GM10847 (cell line): ENCODE results near the gene UCN.

ENCODE experiments used
- POLR2A ChIP-seq: IDR thresholded peaks from 2 replicates; pipeline ENCODE4 v1.6.1; 2011; ENCODE audit not compliant: insufficient read length; ENCODE audit errors: extremely low read depth

UCN gene

GRCh38 chr2:27322301-27322765 is 14.1 kb upstream of the UCN start:
- TF ChIP-seq POLR2A: no peak

GRCh38 chr2:27320958-27321543 is 12.8 kb upstream of the UCN start:
- TF ChIP-seq POLR2A: no peak

- TF ChIP-seq POLR2A: no peak
Measured at GRCh38 chr2:27316655-27317412, 8.6 kb upstream of the UCN start.

GRCh38 chr2:27315122-27315521 is 6.9 kb upstream of the UCN start:
- TF ChIP-seq POLR2A: no peak

GRCh38 chr2:27314709-27315108 is 6.5 kb upstream of the UCN start:
- no peak for TF ChIP-seq POLR2A

- no peak for TF ChIP-seq POLR2A
Measured at GRCh38 chr2:27313882-27314645, 5.8 kb upstream of the UCN start.

GRCh38 chr2:27312152-27312551 is 3.9 kb upstream of the UCN start:
- no peak for TF ChIP-seq POLR2A

- TF ChIP-seq POLR2A: no peak
Measured at GRCh38 chr2:27309651-27310050, 1.4 kb upstream of the UCN start.

GRCh38 chr2:27307545-27308358 is 493 bp downstream of the UCN start:
- no peak for TF ChIP-seq POLR2A

GRCh38 chr2:27307287-27307544 is 1.0 kb downstream of the UCN start:
- TF ChIP-seq POLR2A: no peak

- TF ChIP-seq POLR2A: no peak
Measured at GRCh38 chr2:27306573-27307286, 1.5 kb downstream of the UCN start.

- TF ChIP-seq POLR2A: no peak
Measured at GRCh38 chr2:27306136-27306535, 2.1 kb downstream of the UCN start.

GRCh38 chr2:27305516-27305915 is 2.7 kb downstream of the UCN start:
- no peak for TF ChIP-seq POLR2A

GRCh38 chr2:27304488-27305240 is 3.6 kb downstream of the UCN start:
- no peak for TF ChIP-seq POLR2A
